Measurements from ENCODE around the gene AKNAD1.

Gene AKNAD1

DNA sequence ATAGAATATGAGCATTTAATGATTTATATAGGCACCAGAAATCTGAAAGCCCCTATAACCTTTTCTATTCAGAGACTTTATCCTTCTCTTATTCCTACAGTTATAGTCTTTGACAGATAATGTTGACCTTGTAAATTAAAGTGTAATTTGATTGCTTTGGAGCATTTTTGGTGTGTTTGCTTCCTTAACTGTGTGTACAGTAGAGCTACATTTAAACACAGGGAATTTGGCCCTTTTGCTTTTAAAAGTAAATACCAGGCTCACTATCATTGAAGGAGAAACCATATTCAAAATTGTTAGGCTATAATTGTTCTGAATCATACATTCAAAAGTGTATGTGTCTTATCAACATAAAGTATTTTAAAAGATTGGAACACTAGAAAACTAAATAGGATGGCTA lies 77.4 kb downstream of the AKNAD1 start:
- DNase-seq = no peak

GRCh38 chr1:108777839-108778238 lies 79.1 kb downstream of the AKNAD1 start:
- no peak for DNase-seq

GRCh38 chr1:108767708-108768107 lies 89.2 kb downstream of the AKNAD1 start:
- no peak for DNase-seq

DNA sequence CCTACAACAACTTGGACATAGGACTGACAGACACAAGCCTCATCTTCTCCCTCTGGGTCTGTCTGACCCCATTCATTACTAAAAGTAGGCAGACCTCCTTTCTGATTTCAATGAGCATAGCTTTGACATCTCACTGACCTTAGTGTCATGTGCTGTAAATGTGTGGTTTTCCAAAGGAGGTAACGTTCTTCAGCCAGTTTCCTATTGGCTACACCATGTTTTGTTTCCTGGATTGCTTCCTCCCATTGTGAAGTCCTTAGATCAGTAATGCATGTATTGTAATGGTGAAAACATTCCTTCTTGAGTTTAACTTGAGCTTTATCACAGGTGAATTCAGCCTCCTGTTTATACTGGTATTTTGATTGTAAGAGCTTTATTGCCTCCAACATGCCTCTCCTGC lies 89.8 kb downstream of the AKNAD1 start:
- DNase-seq = no peak
